HEK293T (cell line): Measurements from ENCODE around the gene NT5M.

Source experiments
- ARNT ChIP-seq: fragments of 450-650 bp; IDR thresholded peaks from 2 replicates; pipeline ENCODE4 v1.6.1; 2017; ENCODE audit warnings: mild to moderate bottlenecking
- SUZ12 ChIP-seq: fragments of 450-650 bp; IDR thresholded peaks from 2 replicates; pipeline ENCODE4 v1.6.1; 2016; ENCODE audit warnings: mild to moderate bottlenecking

DNA sequence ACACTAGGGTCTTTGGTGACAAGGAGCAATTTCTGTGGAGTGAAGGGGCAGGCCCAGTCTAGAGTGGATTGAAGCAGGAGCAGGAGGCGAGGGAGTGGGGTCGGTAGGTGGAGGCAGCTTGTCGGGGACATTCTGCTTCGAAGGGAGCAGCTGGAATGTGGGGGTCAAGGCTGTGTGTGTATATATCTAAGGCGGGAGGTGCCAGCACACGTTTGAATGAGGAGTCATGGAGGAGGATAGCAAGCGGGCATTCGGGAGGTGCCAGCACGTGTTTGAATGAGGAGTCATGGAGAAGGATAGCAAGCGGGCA is 17.7 kb downstream of the NT5M start:
- no peak for TF ChIP-seq ARNT
- no peak for TF ChIP-seq SUZ12
